Mucosa of rectum (tissue), 2 donors: ENCODE results near the gene CCNI2.

Experiments
- H3K27ac ChIP-seq, 2 donors: one replicate each; pipeline ENCODE4 v1.7.0; 2013; ENCODE audit warnings: inconsistent platforms in 2 of 2, low read depth in 2 of 2, low read length in 2 of 2
- H3K27me3 ChIP-seq, 2 donors: one replicate each; pipeline ENCODE4 v1.7.0; 2013; ENCODE audit warnings: low read length in 2 of 2; ENCODE audit not compliant: control insufficient read depth in 2 of 2, insufficient read depth in 2 of 2
- H3K36me3 ChIP-seq, 2 donors: one replicate each; pipeline ENCODE4 v1.7.0; 2013; ENCODE audit warnings: low read length in 2 of 2; ENCODE audit not compliant: control insufficient read depth in 2 of 2, insufficient read depth in 2 of 2
- H3K4me1 ChIP-seq, 2 donors: one replicate each; pipeline ENCODE4 v1.7.0; 2013; ENCODE audit warnings: low read length in 2 of 2, mild to moderate bottlenecking in 1 of 2; ENCODE audit not compliant: control insufficient read depth in 2 of 2, insufficient read depth in 2 of 2
- H3K4me3 ChIP-seq, 2 donors: one replicate each; pipeline ENCODE4 v1.7.0; 2013; ENCODE audit warnings: low read length in 2 of 2
- H3K9ac ChIP-seq, 2 donors: one replicate each; pipeline ENCODE4 v1.7.0; 2013; ENCODE audit warnings: low read length in 2 of 2, low read depth in 1 of 2, mild to moderate bottlenecking in 1 of 2
- H3K9me3 ChIP-seq, 2 donors: one replicate each; pipeline ENCODE4 v1.7.0; 2013; ENCODE audit warnings: low read length in 2 of 2; ENCODE audit not compliant: control insufficient read depth in 2 of 2
- donor health status: healthy.
- donor health status: Normal muscosa, but diverticular disease.

Gene CCNI2

DNA sequence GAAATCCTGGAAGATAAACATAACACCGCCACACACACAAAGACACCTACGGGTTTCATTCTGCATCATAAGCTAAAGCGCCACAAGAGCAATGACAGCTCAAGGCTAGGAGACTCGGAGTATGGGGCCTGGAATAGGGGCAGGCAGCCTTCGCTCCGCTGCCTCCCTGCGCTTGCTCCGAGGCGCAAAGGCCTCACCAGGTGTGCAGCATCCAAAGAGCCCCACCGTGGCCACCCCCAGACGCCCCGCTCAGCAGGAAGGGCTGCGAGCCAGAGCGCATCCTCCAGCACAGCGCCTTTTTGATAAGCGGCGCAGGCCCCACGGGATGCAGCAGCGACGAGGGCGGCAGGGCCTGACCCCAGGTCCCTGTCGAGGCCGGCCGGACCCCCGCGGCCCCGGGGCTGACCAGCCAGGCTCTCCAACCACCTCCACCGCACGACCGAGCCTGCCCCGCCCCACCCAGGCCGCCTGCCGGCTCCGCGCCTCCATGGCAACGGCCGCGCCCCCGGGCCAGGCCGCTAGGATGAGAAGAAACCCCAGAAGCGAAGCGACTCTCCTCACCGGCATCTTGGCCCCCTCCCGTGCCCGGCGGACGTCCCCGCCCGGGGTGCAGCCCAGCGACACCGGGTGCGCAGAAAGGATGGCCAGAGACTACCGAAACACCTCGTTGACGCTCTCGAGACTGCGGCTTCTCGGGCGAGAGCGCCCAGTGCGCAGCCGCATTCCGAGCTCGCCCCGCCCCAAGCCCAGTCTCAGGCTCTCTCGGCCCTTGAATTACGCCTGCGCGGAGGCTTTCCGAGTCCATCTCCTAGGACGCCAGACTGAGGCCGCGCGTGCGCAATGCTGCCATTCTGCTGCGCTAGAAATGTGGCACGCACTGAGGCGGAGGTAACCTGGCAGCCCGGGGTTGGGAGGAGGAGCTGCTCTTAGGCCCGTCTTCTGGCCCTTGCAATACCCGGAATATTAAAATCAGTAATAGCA, 10.1 kb upstream of the CCNI2 start, which contains the start of gene KIF3A:
TSS of gene KIF3A (minus strand) at position 694 of the 981 bp plus-strand sequence. CDS start at position 567, 127 bp downstream.
- Histone ChIP-seq H3K9me3 (no peaks in the 10 kb centered on the region), H3K27me3 (no peaks in the 10 kb centered on the region), H3K4me1 (peaks cover 9 to 10% of the 10 kb centered on the region in 2 donors), H3K4me3 (peak within 1 kb of the TSS; percentile 85 to 93), H3K27ac (peak within 1 kb of the TSS; percentile 63 to 73), H3K9ac (peak within 1 kb of the TSS; percentile 64 to 72), H3K36me3 (no peaks in the 10 kb centered on the region)

- no peak overlapping the region for H3K27ac ChIP-seq
- no peaks in the 10 kb centered on the region for H3K36me3 ChIP-seq
- peaks cover 9 to 10% of the 10 kb centered on the region in 2 donors for H3K4me1 ChIP-seq
- no peaks in the 10 kb centered on the region for H3K27me3 ChIP-seq
- H3K9me3 ChIP-seq = no peaks in the 10 kb centered on the region
- H3K9ac ChIP-seq = peak overlapping the region; percentile 49 to 72
- H3K4me3 ChIP-seq = peak overlapping the region; percentile 85 to 93
Measured at GRCh38 chr5:132737982-132738681, 9.1 kb upstream of the CCNI2 start.

- Histone ChIP-seq H3K4me3 (no peak overlapping the region), H3K9ac (no peak overlapping the region), H3K27ac (no peak overlapping the region), H3K27me3 (no peaks in the 10 kb centered on the region), H3K9me3 (no peaks in the 10 kb centered on the region), H3K4me1 (peaks cover 9 to 10% of the 10 kb centered on the region in 2 donors), H3K36me3 (no peaks in the 10 kb centered on the region)
Measured at GRCh38 chr5:132739232-132739631, 8.0 kb upstream of the CCNI2 start.

GRCh38 chr5:132742158-132742557, 5.1 kb upstream of the CCNI2 start:
- H3K4me1 ChIP-seq = peaks cover 5 to 10% of the 10 kb centered on the region in 2 donors
- H3K27me3 ChIP-seq = no peaks in the 10 kb centered on the region
- H3K36me3 ChIP-seq = no peaks in the 10 kb centered on the region
- H3K4me3 ChIP-seq = no peak overlapping the region
- H3K9ac ChIP-seq = no peak overlapping the region
- no peaks in the 10 kb centered on the region for H3K9me3 ChIP-seq
- no peak overlapping the region for H3K27ac ChIP-seq

- Histone ChIP-seq H3K9ac (no peak overlapping the region), H3K27me3 (no peaks in the 10 kb centered on the region), H3K4me3 (no peak overlapping the region)
Measured at GRCh38 chr5:132742626-132743025, 4.6 kb upstream of the CCNI2 start.

DNA sequence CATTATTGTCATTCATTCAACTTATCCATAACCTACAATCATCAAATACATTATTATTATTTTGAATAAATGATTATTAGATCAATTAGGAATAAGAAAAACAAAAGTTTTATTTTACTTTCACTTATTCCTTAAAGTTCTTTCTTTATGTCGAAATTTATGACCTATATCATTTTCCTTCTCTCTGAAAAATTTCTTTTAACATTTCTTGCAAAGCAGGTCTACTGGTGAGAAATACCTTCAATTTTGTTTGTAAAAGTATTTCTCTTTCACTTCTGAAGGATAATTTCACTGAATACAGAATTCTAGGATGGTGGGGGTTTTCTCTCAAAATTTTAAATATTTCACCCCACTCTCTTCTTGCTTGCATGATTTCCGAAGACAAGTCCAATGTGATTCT, 2.6 kb upstream of the CCNI2 start:
- H3K4me1 ChIP-seq = peaks cover 0 to 6% of the 10 kb centered on the region in 2 donors
- no peaks in the 10 kb centered on the region for H3K9me3 ChIP-seq
- H3K9ac ChIP-seq = no peak overlapping the region
- no peaks in the 10 kb centered on the region for H3K36me3 ChIP-seq
- H3K27ac ChIP-seq = no peak overlapping the region
- no peaks in the 10 kb centered on the region for H3K27me3 ChIP-seq
- H3K4me3 ChIP-seq = no peak overlapping the region

More at GRCh38 chr5:132742626-132743025, 4.6 kb upstream of the CCNI2 start:
- H3K27ac ChIP-seq = no peak overlapping the region
- no peaks in the 10 kb centered on the region for H3K9me3 ChIP-seq
- H3K4me1 ChIP-seq = peaks cover 3 to 10% of the 10 kb centered on the region in 2 donors
- H3K36me3 ChIP-seq = no peaks in the 10 kb centered on the region

DNA sequence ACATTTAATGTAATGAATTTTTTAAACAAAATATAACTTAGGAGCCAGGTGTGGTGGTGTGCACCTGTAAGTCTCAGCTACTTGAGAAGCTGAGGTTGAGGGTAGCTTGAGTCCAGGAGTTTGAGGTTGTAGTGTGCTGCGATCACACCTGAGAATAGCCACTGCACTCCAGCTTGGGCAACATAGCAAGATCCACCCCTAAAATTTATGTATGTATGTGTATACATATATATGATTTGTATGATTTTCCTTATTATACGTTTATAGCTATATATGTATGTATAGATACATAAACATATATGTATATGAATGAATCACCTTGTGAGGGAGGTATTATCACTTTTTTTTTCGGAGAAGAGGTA, 653 bp upstream of the CCNI2 start:
- Histone ChIP-seq H3K27me3 (no peaks in the 10 kb centered on the region), H3K27ac (peak overlapping the region in 1 of 2 donors; percentile 73), H3K9ac (peak overlapping the region in 1 of 2 donors; percentile 79), H3K9me3 (no peaks in the 10 kb centered on the region), H3K4me3 (peak overlapping the region; percentile 65 to 70), H3K4me1 (peaks cover 0 to 6% of the 10 kb centered on the region in 2 donors), H3K36me3 (no peaks in the 10 kb centered on the region)

DNA sequence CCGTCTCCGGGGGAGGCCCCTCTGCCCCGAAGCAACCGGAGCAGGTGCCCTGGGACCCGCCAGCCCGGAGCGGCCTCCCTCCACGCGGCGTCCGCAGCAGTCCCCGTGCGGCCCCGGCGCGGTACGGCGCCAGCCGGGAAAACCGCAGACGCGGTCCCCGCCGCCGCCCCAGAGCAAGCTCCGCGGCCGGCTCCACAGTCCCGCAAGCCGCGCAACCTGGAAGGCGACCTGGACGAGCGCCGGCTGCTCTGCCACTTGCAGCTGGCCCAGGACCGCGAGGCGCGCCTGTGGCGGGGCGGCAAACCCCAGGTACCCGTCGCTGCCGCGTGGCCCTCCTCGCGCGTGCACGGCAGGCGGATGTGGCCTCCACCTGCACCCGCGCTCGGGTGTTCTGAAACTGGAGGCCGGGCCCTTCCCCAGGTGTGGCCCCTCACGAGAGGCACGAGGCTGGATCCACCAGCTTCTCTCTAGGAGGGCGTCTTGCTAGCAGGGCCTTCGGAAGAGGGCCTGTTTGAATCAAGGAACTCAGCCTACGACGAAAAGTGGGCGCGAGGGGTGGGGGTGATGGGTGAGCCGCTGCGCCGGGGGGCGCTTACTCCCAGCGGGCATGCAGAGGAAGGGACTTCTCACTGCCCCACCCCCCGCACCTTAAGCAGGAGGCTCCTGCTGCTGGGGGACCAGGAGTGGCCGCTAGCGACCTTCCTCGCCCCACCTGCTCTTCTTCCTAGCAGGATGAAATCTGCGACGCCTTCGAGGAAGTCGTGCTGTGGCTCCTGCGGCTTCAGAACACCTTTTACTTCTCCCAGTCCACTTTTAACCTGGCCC, 602 bp downstream of the CCNI2 start:
- no peaks in the 10 kb centered on the region for H3K36me3 ChIP-seq
- H3K4me1 ChIP-seq = peaks cover 0 to 6% of the 10 kb centered on the region in 2 donors
- H3K27ac ChIP-seq = peak overlapping the region; percentile 73 to 76
- H3K9me3 ChIP-seq = no peaks in the 10 kb centered on the region
- peak overlapping the region; percentile 15 to 79 for H3K9ac ChIP-seq
- no peaks in the 10 kb centered on the region for H3K27me3 ChIP-seq
- H3K4me3 ChIP-seq = peak overlapping the region; percentile 65 to 70

DNA sequence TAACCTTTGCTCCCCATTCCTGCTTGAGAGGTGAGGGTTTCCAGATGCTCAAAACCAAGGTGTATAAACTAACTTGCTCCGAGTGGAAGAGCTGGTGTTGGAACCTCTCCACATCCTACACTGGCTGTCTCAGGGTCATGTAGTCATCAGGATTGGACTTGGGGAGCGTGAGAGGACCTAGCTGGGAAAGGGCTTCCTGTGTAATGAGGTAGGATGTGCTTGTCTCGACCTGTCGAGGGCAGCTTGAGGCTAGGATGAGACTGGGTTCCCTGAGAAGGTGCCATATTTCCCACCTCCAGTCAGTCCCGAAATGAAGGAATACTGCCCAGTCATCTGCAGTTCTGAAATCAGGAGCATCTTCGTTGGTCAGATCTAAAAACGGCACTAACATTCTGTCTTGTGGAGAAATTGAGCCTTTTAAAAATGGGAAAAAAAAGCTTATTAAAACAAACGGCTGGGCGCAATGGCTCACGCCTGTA, 1.3 kb downstream of the CCNI2 start:
- no peaks in the 10 kb centered on the region for H3K9me3 ChIP-seq
- H3K27ac ChIP-seq = no peak overlapping the region
- H3K27me3 ChIP-seq = no peaks in the 10 kb centered on the region
- H3K4me3 ChIP-seq = no peak overlapping the region
- peaks cover 0 to 6% of the 10 kb centered on the region in 2 donors for H3K4me1 ChIP-seq
- no peaks in the 10 kb centered on the region for H3K36me3 ChIP-seq
- H3K9ac ChIP-seq = no peak overlapping the region
